ENCODE data around the gene DDOST. TPM values are rescaled to one million over a fixed set of nuclear protein-coding genes. Genes with fewer than 3 reads are reported as not detected.

The DDOST gene
- total and polyA plus RNA-seq, 10 of the 15 experiments (the other 5 are each of a cell fraction or from before 2014, with no cell fraction given): 100 to 274 (median 201) TPM

GRCh38 chr1:20678599-20678998, 17.4 kb upstream of the DDOST start (continued):
- TF ChIP-seq CEBPZ (IDR thresholded peaks at IDR 0.05; ENCODE audit: low read depth, low read length) (no peak), MXI1 (IDR thresholded peaks at IDR 0.05; ENCODE audit: low read depth, low read length) (no peak), CHD1 (IDR thresholded peaks at IDR 0.05; ENCODE audit: low read depth, low read length) (no peak), SPI1 (IDR thresholded peaks at IDR 0.05; ENCODE audit: borderline replicate concordance, insufficient read depth, low read depth, low read length) (peak; percentile 86), NFYA (IDR thresholded peaks at IDR 0.05; ENCODE audit: borderline replicate concordance, low read depth, low read length) (no peak), ZNF592 (IDR thresholded peaks at IDR 0.05) (no peak), KDM1A (IDR thresholded peaks at IDR 0.05; ENCODE audit: borderline replicate concordance) (no peak), STAT3 (IDR thresholded peaks at IDR 0.05; ENCODE audit: low read depth, low read length) (no peak), ZNF384 (IDR thresholded peaks at IDR 0.05; ENCODE audit: borderline replicate concordance, low read depth, low read length) (peak; percentile 69), KLF5 (IDR thresholded peaks at IDR 0.05; ENCODE audit: partially characterized antibody) (no peak), NR2C2 (IDR thresholded peaks at IDR 0.05; ENCODE audit: borderline replicate concordance, control insufficient read depth, insufficient read length, low read depth) (no peak), ZBTB11 (CRISPR knock-in tag; IDR thresholded peaks at IDR 0.05) (no peak), ATF7 (IDR thresholded peaks at IDR 0.05; ENCODE audit: low read depth) (peak; percentile 63)
- TF ChIP-seq, protein P1, sequence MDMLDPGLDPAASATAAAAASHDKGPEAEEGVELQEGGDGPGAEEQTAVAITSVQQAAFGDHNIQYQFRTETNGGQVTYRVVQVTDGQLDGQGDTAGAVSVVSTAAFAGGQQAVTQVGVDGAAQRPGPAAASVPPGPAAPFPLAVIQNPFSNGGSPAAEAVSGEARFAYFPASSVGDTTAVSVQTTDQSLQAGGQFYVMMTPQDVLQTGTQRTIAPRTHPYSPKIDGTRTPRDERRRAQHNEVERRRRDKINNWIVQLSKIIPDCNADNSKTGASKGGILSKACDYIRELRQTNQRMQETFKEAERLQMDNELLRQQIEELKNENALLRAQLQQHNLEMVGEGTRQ (IDR thresholded peaks at IDR 0.05; ENCODE audit: borderline replicate concordance, low read depth, low read length): no peak
- TF ChIP-seq, protein P2, sequence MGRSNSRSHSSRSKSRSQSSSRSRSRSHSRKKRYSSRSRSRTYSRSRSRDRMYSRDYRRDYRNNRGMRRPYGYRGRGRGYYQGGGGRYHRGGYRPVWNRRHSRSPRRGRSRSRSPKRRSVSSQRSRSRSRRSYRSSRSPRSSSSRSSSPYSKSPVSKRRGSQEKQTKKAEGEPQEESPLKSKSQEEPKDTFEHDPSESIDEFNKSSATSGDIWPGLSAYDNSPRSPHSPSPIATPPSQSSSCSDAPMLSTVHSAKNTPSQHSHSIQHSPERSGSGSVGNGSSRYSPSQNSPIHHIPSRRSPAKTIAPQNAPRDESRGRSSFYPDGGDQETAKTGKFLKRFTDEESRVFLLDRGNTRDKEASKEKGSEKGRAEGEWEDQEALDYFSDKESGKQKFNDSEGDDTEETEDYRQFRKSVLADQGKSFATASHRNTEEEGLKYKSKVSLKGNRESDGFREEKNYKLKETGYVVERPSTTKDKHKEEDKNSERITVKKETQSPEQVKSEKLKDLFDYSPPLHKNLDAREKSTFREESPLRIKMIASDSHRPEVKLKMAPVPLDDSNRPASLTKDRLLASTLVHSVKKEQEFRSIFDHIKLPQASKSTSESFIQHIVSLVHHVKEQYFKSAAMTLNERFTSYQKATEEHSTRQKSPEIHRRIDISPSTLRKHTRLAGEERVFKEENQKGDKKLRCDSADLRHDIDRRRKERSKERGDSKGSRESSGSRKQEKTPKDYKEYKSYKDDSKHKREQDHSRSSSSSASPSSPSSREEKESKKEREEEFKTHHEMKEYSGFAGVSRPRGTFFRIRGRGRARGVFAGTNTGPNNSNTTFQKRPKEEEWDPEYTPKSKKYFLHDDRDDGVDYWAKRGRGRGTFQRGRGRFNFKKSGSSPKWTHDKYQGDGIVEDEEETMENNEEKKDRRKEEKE (IDR thresholded peaks at IDR 0.05): no peak
